Neuronal stem cell (in vitro differentiated cells): ENCODE measurements around the gene PTCRA.

Experiments used
- DNase-seq: peaks from one replicate; pipeline ENCODE4 v3.0.0-alpha.2; 2013; ENCODE audit warnings: low spot score
- H2AFZ ChIP-seq: one replicate; pipeline ENCODE4 v1.6.1; 2013; ENCODE audit warnings: mild to moderate bottlenecking, low read length, inconsistent platforms
- H2AK5ac ChIP-seq: 2 replicates; pipeline ENCODE4 v1.6.1; 2013; ENCODE audit warnings: low read depth, mild to moderate bottlenecking, inconsistent platforms, low read length, moderate library complexity, mixed read lengths
- H2BK120ac ChIP-seq: 2 replicates; pipeline ENCODE4 v1.6.1; 2013; ENCODE audit warnings: low read depth, mild to moderate bottlenecking, inconsistent platforms, low read length, moderate library complexity, mixed read lengths
- H2BK12ac ChIP-seq: one replicate; pipeline ENCODE4 v1.6.1; 2013; ENCODE audit warnings: low read length, inconsistent platforms
- H2BK15ac ChIP-seq: 2 replicates; pipeline ENCODE4 v1.6.1; 2013; ENCODE audit warnings: mild to moderate bottlenecking, low read length, inconsistent platforms, mixed read lengths
- H2BK5ac ChIP-seq: one replicate; pipeline ENCODE4 v1.6.1; 2013; ENCODE audit warnings: inconsistent platforms, mild to moderate bottlenecking, low read length, moderate library complexity
- H3K14ac ChIP-seq: one replicate; pipeline ENCODE4 v1.6.1; 2013; ENCODE audit warnings: low read length, inconsistent platforms
- H3K18ac ChIP-seq: 2 replicates; pipeline ENCODE4 v1.6.1; 2013; ENCODE audit warnings: low read length, inconsistent platforms
- H3K23ac ChIP-seq: 2 replicates; pipeline ENCODE4 v1.6.1; 2013; ENCODE audit warnings: low read depth, mild to moderate bottlenecking, mixed read lengths, low read length, inconsistent platforms; ENCODE audit not compliant: poor library complexity
- H3K27ac ChIP-seq: replicated peaks from 3 replicates; pipeline ENCODE4 v1.5.1; 2013; ENCODE audit warnings: low read length, inconsistent platforms
- H3K27me3 ChIP-seq, 3 experiments: 2 replicates each; pipeline ENCODE4 v1.6.1; 2013; ENCODE audit warnings: low read length in 3 of 3, mild to moderate bottlenecking in 2 of 3, inconsistent platforms in 1 of 3, low read depth in 1 of 3, mixed read lengths in 1 of 3, moderate library complexity in 1 of 3; ENCODE audit not compliant: control insufficient read depth in 3 of 3, insufficient read depth in 3 of 3
- H3K36me3 ChIP-seq, 2 donors: replicated peaks in 1 of 2; 2 replicates each; pipeline ENCODE4 v1.6.1; 2013; ENCODE audit warnings: low read length in 2 of 2; ENCODE audit not compliant: control insufficient read depth in 2 of 2, insufficient read depth in 2 of 2
- H3K4ac ChIP-seq: 2 replicates; pipeline ENCODE4 v1.6.1; 2013; ENCODE audit warnings: inconsistent platforms, mild to moderate bottlenecking, low read length, moderate library complexity
- H3K4me1 ChIP-seq, 2 donors: 1 replicate in 1 of 2; 2 replicates in 1 of 2; pipeline ENCODE4 v1.6.1; 2013; ENCODE audit warnings: low read length in 2 of 2, low read depth in 1 of 2; ENCODE audit not compliant: control insufficient read depth in 2 of 2, insufficient read depth in 1 of 2
- H3K4me2 ChIP-seq: one replicate; pipeline ENCODE4 v1.6.1; 2013; ENCODE audit warnings: mild to moderate bottlenecking, low read length, inconsistent platforms; ENCODE audit not compliant: insufficient read depth, poor library complexity, severe bottlenecking
- H3K4me3 ChIP-seq, 2 donors: 2 replicates each; pipeline ENCODE4 v1.5.1; 2013; ENCODE audit warnings: low read length in 2 of 2, mild to moderate bottlenecking in 2 of 2, inconsistent platforms in 1 of 2, moderate library complexity in 1 of 2
- H3K79me1 ChIP-seq: one replicate; pipeline ENCODE4 v1.6.1; 2013; ENCODE audit warnings: low read depth, mild to moderate bottlenecking, inconsistent platforms, low read length, moderate library complexity
- H3K9ac ChIP-seq: one replicate; pipeline ENCODE4 v1.6.1; 2013; ENCODE audit warnings: mild to moderate bottlenecking, low read depth, low read length, inconsistent platforms; ENCODE audit not compliant: poor library complexity
- H3K9me3 ChIP-seq, 2 donors: replicated peaks in 1 of 2; 2 replicates each; pipeline versions ENCODE3 to v1.6.1; 2013; ENCODE audit warnings: low read length in 2 of 2, mild to moderate bottlenecking in 2 of 2, inconsistent platforms in 1 of 2, low read depth in 1 of 2, mixed read lengths in 1 of 2, moderate library complexity in 1 of 2; ENCODE audit not compliant: control insufficient read depth in 2 of 2, insufficient read depth in 1 of 2
- H4K8ac ChIP-seq: one replicate; pipeline ENCODE4 v1.6.1; 2013; ENCODE audit warnings: low read depth, mild to moderate bottlenecking, inconsistent platforms, low read length, moderate library complexity
- H4K91ac ChIP-seq: one replicate; pipeline ENCODE4 v1.6.1; 2013; ENCODE audit warnings: low read length, low read depth, mild to moderate bottlenecking, inconsistent platforms; ENCODE audit not compliant: poor library complexity
- WGBS, 2 donors: extraction: QIAGEN DNeasy Blood & Tissue Kit; methylation state at CpG; one replicate each; pipeline ENCODE4 v1.1.7; 2013; ENCODE audit warnings: missing lambda C conversion rate in 2 of 2, mixed read lengths in 1 of 2; ENCODE audit not compliant: insufficient read length in 2 of 2, insufficient replicate concordance in 1 of 2; ENCODE audit errors: extremely low coverage in 2 of 2; 5-methylcytosine and 5-hydroxymethylcytosine counted together

Gene PTCRA

GRCh38 chr6:42916288-42916687 lies 435 bp downstream of the PTCRA start:
- H3K4me3 ChIP-seq, result no peak overlapping the region

DNA sequence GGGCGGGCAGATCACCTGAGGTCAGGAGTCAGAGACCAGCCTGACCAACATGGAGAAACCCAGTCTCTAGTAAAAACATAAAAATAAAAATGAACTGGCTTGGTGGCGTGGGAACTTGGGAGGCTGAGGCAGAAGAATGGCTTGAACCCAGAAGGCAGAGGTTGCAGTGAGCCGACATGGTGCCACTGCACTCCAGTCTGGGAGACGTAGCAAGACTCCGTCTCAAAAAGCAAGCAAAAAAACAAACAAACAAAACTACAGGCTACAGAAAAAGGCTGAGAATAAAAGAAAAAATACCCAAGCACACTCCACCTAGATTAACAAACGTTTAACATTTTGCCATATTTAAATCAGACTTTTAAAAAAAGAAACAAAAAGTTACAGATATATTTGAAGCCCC lies 5.9 kb downstream of the PTCRA start:
- Histone ChIP-seq H3K9me3 (no peaks in the 10 kb centered on the region), H3K23ac (no peak overlapping the region), H3K4ac (no peak overlapping the region), H3K79me1 (no peaks in the 10 kb centered on the region), H4K91ac (no peak overlapping the region), H3K27me3 (no peaks in the 10 kb centered on the region), H3K36me3 (no peaks in the 10 kb centered on the region), H3K9ac (no peak overlapping the region), H2BK5ac (no peak overlapping the region), H2BK120ac (no peak overlapping the region), H2BK15ac (no peak overlapping the region), H3K27ac (no peak overlapping the region), H4K8ac (no peak overlapping the region), H3K4me2 (no peak overlapping the region), H3K18ac (no peak overlapping the region), H2AFZ (no peak overlapping the region), H3K4me1 (peaks cover 0 to 1% of the 10 kb centered on the region in 2 donors), H3K14ac (no peak overlapping the region), H2AK5ac (no peak overlapping the region), H2BK12ac (no peak overlapping the region), H3K4me3 (no peak overlapping the region)
- no CpG with 5 or more reads among the region's 6 CpGs for WGBS, 2 donors
- no peak for DNase-seq

More at GRCh38 chr6:42916288-42916687, 435 bp downstream of the PTCRA start:
- H3K27ac ChIP-seq, result no peak overlapping the region
- H3K36me3 ChIP-seq, result no peaks in the 10 kb centered on the region
- H2BK12ac ChIP-seq, result no peak overlapping the region
- no peak overlapping the region for H3K18ac ChIP-seq
- no peak overlapping the region for H3K4me2 ChIP-seq
- no peak overlapping the region for H2BK5ac ChIP-seq
- no peak overlapping the region for H4K91ac ChIP-seq
- no CpG with 5 or more reads among the region's 1 CpG for WGBS, 2 donors
- H3K9ac ChIP-seq, result no peak overlapping the region
- H2AFZ ChIP-seq, result no peak overlapping the region
- no peak overlapping the region for H4K8ac ChIP-seq
- H3K9me3 ChIP-seq, result no peaks in the 10 kb centered on the region
- H3K23ac ChIP-seq, result no peak overlapping the region
- no peak for DNase-seq
- no peak overlapping the region for H3K14ac ChIP-seq
- no peaks in the 10 kb centered on the region for H3K27me3 ChIP-seq
- no peak overlapping the region for H2AK5ac ChIP-seq
- H3K79me1 ChIP-seq, result peaks cover 2% of the 10 kb centered on the region
- peak overlapping the region; percentile 83 for H2BK15ac ChIP-seq
- no peaks in the 10 kb centered on the region for H3K4me1 ChIP-seq
- H3K4ac ChIP-seq, result no peak overlapping the region
- H2BK120ac ChIP-seq, result no peak overlapping the region

DNA sequence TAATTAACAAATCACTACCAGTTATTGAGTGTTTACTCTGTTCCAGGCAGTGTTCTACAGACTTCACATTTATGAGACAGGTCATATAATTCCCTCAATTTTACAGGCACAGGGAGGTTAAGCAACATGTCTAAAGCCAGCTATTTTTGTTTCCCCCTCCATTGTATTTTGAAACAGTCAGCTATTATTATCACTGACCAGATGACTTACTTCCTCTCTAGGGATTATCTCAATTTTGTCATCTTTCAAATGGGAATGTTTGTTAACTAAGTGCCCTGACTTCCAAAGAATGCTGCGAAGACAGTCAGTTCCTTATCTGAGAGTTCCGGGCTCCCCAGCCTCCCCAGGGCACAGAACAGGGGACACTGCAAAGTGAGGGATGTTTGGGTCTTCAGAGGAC lies 7.8 kb downstream of the PTCRA start:
- Histone ChIP-seq H2BK12ac (no peak overlapping the region), H3K4me1 (peaks cover 2 to 5% of the 10 kb centered on the region in 2 donors), H3K4me3 (no peak overlapping the region), H3K9ac (no peak overlapping the region), H3K27ac (no peak overlapping the region), H3K9me3 (no peaks in the 10 kb centered on the region), H3K4ac (no peak overlapping the region), H2AK5ac (no peak overlapping the region), H3K23ac (no peak overlapping the region), H3K18ac (peak overlapping the region; percentile 27), H2AFZ (no peak overlapping the region), H3K27me3 (no peaks in the 10 kb centered on the region), H4K91ac (no peak overlapping the region), H4K8ac (no peak overlapping the region), H3K79me1 (no peaks in the 10 kb centered on the region), H2BK120ac (no peak overlapping the region), H3K36me3 (no peaks in the 10 kb centered on the region), H2BK5ac (no peak overlapping the region), H2BK15ac (no peak overlapping the region), H3K4me2 (no peak overlapping the region), H3K14ac (no peak overlapping the region)
- no peak for DNase-seq
- WGBS, 2 donors, result no CpG with 5 or more reads among the region's 2 CpGs

DNA sequence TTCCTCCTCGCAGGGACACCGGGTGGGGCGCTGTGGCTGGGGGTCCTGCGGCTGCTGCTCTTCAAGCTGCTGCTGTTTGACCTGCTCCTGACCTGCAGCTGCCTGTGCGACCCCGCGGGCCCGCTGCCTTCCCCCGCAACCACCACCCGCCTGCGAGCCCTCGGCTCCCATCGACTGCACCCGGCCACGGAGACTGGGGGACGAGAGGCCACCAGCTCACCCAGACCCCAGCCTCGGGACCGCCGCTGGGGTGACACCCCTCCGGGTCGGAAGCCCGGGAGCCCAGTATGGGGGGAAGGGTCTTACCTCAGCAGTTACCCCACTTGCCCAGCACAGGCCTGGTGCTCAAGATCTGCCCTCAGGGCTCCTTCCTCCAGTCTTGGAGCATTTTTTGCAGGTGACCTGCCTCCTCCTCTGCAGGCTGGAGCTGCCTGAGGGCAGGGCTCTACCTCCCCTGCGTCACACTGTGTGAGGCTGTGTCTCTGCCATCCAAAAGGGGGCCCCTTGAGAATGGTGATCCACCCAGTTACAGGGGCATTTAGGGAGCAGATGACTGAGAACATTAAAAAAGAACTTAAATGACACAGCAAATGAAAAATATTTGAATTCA lies 9.5 kb downstream of the PTCRA start:
- no peak overlapping the region for H4K91ac ChIP-seq
- DNase-seq, result no peak

More for the DNA sequence above, 9.5 kb downstream of the PTCRA start:
- no CpG with 5 or more reads among the region's 23 CpGs for WGBS, 2 donors
- H2BK15ac ChIP-seq, result peak overlapping the region; percentile 76
- H3K4me3 ChIP-seq, result no peak overlapping the region
- no peak overlapping the region for H4K8ac ChIP-seq
- peak overlapping the region; percentile 19 for H2BK5ac ChIP-seq
- H2BK120ac ChIP-seq, result no peak overlapping the region
- H3K4me1 ChIP-seq, result peaks cover 2 to 5% of the 10 kb centered on the region in 2 donors
- no peak overlapping the region for H3K9ac ChIP-seq
- H3K4me2 ChIP-seq, result no peak overlapping the region
- peak overlapping the region; percentile 47 for H2AK5ac ChIP-seq
- no peaks in the 10 kb centered on the region for H3K36me3 ChIP-seq
- peak overlapping the region; percentile 33 for H3K18ac ChIP-seq
- no peaks in the 10 kb centered on the region for H3K27me3 ChIP-seq
- H2AFZ ChIP-seq, result peak overlapping the region; percentile 61
- no peaks in the 10 kb centered on the region for H3K9me3 ChIP-seq
- H3K4ac ChIP-seq, result no peak overlapping the region
- H3K79me1 ChIP-seq, result no peaks in the 10 kb centered on the region
- peak overlapping the region; percentile 17 for H3K14ac ChIP-seq
- H3K27ac ChIP-seq, result no peak overlapping the region
- H2BK12ac ChIP-seq, result peak overlapping the region; percentile 30
- peak overlapping the region; percentile 89 for H3K23ac ChIP-seq
